ENCODE measurements around the gene CADPS. TPM values are rescaled to one million over a fixed set of nuclear protein-coding genes. Genes with fewer than 3 reads are reported as not detected.

Gene CADPS
- total RNA-seq, 1 donor from 2014 or later, result not detected

GRCh38 chr3:62863648-62864047 is 11.6 kb downstream of the CADPS start:
- no peaks in the 10 kb centered on the region for H3K27me3 Mint-ChIP-seq (ENCODE audit: low read depth)
- no peaks in the 10 kb centered on the region for H3K9me3 Mint-ChIP-seq
- DNase-seq (ENCODE audit: low spot score), result no peak
- H3K4me1 Mint-ChIP-seq (ENCODE audit: low read depth), result no peaks in the 10 kb centered on the region
- intact Hi-C loops (cut with micrococcal nuclease), result no loop called here
- no peaks in the 10 kb centered on the region for H3K36me3 Mint-ChIP-seq (ENCODE audit: low read depth)
- H3K27ac Mint-ChIP-seq, result no peak overlapping the region
- no peak overlapping the region for H3K4me3 Mint-ChIP-seq (ENCODE audit: low read depth)

DNA sequence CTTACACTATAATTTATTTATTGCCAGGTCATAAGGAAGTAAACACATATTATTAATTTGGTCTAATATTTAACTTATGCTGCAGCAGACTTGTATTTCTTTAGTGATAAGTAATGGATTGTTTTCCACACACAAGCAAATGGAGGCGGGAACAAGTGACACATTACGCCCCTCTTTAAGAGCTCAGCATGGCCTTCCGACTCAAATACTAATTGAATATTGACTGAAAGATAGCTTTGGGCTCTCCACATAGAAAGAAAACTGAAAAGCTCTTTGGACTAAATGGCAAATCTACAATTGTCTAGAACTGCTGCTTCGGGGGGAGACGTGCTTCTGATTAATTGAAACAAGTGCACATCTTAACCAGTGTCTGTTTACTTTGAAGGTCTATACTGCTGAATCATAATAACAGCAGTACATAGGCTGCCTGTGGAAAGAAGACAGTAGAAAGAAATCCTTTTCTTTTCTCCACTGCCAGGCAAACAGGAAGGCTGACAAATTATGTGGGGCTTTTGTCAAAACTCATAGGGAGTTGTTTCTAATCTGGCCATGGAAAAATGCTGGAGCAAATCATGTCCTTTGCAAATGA is 15.9 kb downstream of the CADPS start:
- no peaks in the 10 kb centered on the region for H3K9me3 Mint-ChIP-seq
- no peaks in the 10 kb centered on the region for H3K4me1 Mint-ChIP-seq (ENCODE audit: low read depth)
- H3K27me3 Mint-ChIP-seq (ENCODE audit: low read depth), result no peaks in the 10 kb centered on the region
- DNase-seq (ENCODE audit: low spot score), result no peak
- no peaks in the 10 kb centered on the region for H3K36me3 Mint-ChIP-seq (ENCODE audit: low read depth)
- no peak overlapping the region for H3K27ac Mint-ChIP-seq
- no peak overlapping the region for H3K4me3 Mint-ChIP-seq (ENCODE audit: low read depth)
- intact Hi-C loops (cut with micrococcal nuclease), result no loop called here

- no peak overlapping the region for H3K4me3 Mint-ChIP-seq (ENCODE audit: low read depth)
- no peak overlapping the region for H3K27ac Mint-ChIP-seq
- H3K27me3 Mint-ChIP-seq (ENCODE audit: low read depth), result no peaks in the 10 kb centered on the region
- no peaks in the 10 kb centered on the region for H3K36me3 Mint-ChIP-seq (ENCODE audit: low read depth)
- H3K4me1 Mint-ChIP-seq (ENCODE audit: low read depth), result no peaks in the 10 kb centered on the region
- H3K9me3 Mint-ChIP-seq, result peaks cover 3% of the 10 kb centered on the region
- DNase-seq (ENCODE audit: low spot score), result no peak
- intact Hi-C loops (cut with micrococcal nuclease), result no loop called here
Observed at GRCh38 chr3:62845996-62846395, 29.2 kb downstream of the CADPS start.

- H3K27ac Mint-ChIP-seq, result no peak overlapping the region
- H3K9me3 Mint-ChIP-seq, result peaks cover 3% of the 10 kb centered on the region
- intact Hi-C loops (cut with micrococcal nuclease), result no loop called here
- no peak for DNase-seq (ENCODE audit: low spot score)
- H3K36me3 Mint-ChIP-seq (ENCODE audit: low read depth), result no peaks in the 10 kb centered on the region
- H3K4me1 Mint-ChIP-seq (ENCODE audit: low read depth), result no peaks in the 10 kb centered on the region
- H3K4me3 Mint-ChIP-seq (ENCODE audit: low read depth), result no peak overlapping the region
- H3K27me3 Mint-ChIP-seq (ENCODE audit: low read depth), result no peaks in the 10 kb centered on the region
Observed at GRCh38 chr3:62843508-62843907, 31.7 kb downstream of the CADPS start.

GRCh38 chr3:62839748-62840147 is 35.5 kb downstream of the CADPS start:
- H3K4me3 Mint-ChIP-seq (ENCODE audit: low read depth), result no peak overlapping the region
- H3K36me3 Mint-ChIP-seq (ENCODE audit: low read depth), result no peaks in the 10 kb centered on the region
- no peak overlapping the region for H3K27ac Mint-ChIP-seq
- H3K4me1 Mint-ChIP-seq (ENCODE audit: low read depth), result no peaks in the 10 kb centered on the region
- DNase-seq (ENCODE audit: low spot score), result no peak
- intact Hi-C loops (cut with micrococcal nuclease), result no loop called here
- no peaks in the 10 kb centered on the region for H3K9me3 Mint-ChIP-seq
- no peaks in the 10 kb centered on the region for H3K27me3 Mint-ChIP-seq (ENCODE audit: low read depth)

GRCh38 chr3:62837145-62837787 is 38.0 kb downstream of the CADPS start:
- Mint-ChIP-seq H3K27me3 (ENCODE audit: low read depth) (no peaks in the 10 kb centered on the region), H3K27ac (no peak overlapping the region)

GRCh38 chr3:62835554-62836236 is 39.5 kb downstream of the CADPS start:
- Mint-ChIP-seq H3K4me1 (ENCODE audit: low read depth) (no peaks in the 10 kb centered on the region), H3K27ac (no peak overlapping the region), H3K4me3 (ENCODE audit: low read depth) (no peak overlapping the region), H3K27me3 (ENCODE audit: low read depth) (no peaks in the 10 kb centered on the region), H3K9me3 (no peaks in the 10 kb centered on the region), H3K36me3 (ENCODE audit: low read depth) (no peaks in the 10 kb centered on the region)
- intact Hi-C loops (cut with micrococcal nuclease), result no loop called here
- no peak for DNase-seq (ENCODE audit: low spot score)

More at GRCh38 chr3:62837145-62837787, 38.0 kb downstream of the CADPS start:
- Mint-ChIP-seq H3K36me3 (ENCODE audit: low read depth) (no peaks in the 10 kb centered on the region), H3K9me3 (no peaks in the 10 kb centered on the region), H3K4me3 (ENCODE audit: low read depth) (no peak overlapping the region), H3K4me1 (ENCODE audit: low read depth) (no peaks in the 10 kb centered on the region)
- no peak for DNase-seq (ENCODE audit: low spot score)
- intact Hi-C loops (cut with micrococcal nuclease), result no loop called here

GRCh38 chr3:62833538-62833937 is 41.7 kb downstream of the CADPS start:
- no peaks in the 10 kb centered on the region for H3K4me1 Mint-ChIP-seq (ENCODE audit: low read depth)
- H3K36me3 Mint-ChIP-seq (ENCODE audit: low read depth), result no peaks in the 10 kb centered on the region
- no peak overlapping the region for H3K27ac Mint-ChIP-seq
- intact Hi-C loops (cut with micrococcal nuclease), result no loop called here
- no peak for DNase-seq (ENCODE audit: low spot score)
- H3K9me3 Mint-ChIP-seq, result no peaks in the 10 kb centered on the region
- H3K4me3 Mint-ChIP-seq (ENCODE audit: low read depth), result no peak overlapping the region
- H3K27me3 Mint-ChIP-seq (ENCODE audit: low read depth), result no peaks in the 10 kb centered on the region

DNA sequence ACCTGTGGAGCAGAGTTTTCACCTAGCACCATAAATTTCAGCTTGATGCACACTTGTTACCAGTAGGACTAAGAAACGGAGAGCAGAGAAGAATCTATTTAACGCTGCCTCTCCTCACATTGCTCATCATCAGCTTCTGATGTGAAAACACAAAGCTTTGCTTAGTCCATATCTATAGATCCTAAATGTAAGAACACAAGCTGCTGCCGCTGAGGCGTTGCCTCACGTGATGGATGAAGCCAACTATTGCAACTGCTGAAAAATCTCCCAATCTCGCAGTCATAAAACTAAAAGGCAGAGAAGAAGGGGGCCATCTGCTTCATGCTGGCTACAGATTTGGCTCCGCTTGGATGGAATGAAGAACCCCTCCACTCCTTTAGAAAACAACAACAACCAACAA is 42.7 kb downstream of the CADPS start:
- no peak overlapping the region for H3K27ac Mint-ChIP-seq
- H3K9me3 Mint-ChIP-seq, result no peaks in the 10 kb centered on the region
- H3K4me1 Mint-ChIP-seq (ENCODE audit: low read depth), result no peaks in the 10 kb centered on the region
- H3K27me3 Mint-ChIP-seq (ENCODE audit: low read depth), result no peaks in the 10 kb centered on the region
- H3K36me3 Mint-ChIP-seq (ENCODE audit: low read depth), result no peaks in the 10 kb centered on the region
- no peak overlapping the region for H3K4me3 Mint-ChIP-seq (ENCODE audit: low read depth)
- intact Hi-C loops (cut with micrococcal nuclease), result no loop called here
- DNase-seq (ENCODE audit: low spot score), result no peak

DNA sequence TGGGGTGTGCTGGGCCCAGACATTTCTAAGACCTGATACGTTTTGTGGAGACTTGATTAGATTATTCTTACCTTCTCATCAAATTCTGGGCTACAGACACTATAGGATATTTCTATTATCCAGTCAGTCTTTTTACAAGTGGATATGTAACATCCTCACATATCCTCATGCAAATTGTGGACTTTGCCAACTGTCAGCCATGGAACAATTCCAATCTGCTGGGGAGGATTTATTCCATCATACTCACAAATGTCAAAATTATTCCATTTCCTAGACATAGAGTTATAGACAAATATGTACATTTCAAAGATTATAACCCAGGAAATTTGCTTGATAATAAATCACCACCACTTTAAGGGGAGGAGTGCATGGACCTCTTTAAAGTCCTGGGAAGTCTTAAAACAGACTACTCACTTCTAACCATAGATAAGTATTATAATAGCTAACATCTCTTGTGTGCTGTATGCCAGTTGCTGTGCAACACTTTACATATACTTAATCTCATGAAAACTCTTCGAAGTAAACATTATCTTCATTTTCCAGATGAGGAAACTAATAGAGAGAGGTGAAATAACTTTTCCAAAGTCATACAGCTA is 44.4 kb downstream of the CADPS start:
- no peaks in the 10 kb centered on the region for H3K27me3 Mint-ChIP-seq (ENCODE audit: low read depth)
- intact Hi-C loops (cut with micrococcal nuclease), result no loop called here

DNA sequence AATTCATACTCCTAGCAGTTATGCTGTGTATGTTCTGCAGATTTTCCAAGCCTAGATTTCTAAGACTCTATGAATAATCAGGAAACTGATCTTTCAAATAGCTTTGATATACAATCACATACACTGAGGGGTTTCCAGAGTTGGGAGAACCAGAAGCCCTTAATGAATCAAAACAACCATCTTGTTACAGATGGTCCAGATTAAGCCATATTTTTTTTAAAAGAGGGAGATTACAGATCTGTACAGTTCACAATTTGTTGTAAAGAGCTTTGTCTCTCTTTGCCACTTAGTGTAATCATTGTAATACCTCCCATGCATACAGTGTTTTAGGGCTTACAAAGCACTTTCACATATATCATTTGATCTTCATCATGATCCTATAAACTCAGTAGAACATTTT is 47.7 kb downstream of the CADPS start:
- no peaks in the 10 kb centered on the region for H3K27me3 Mint-ChIP-seq (ENCODE audit: low read depth)
- no peaks in the 10 kb centered on the region for H3K36me3 Mint-ChIP-seq (ENCODE audit: low read depth)
- intact Hi-C loops (cut with micrococcal nuclease), result no loop called here
- H3K9me3 Mint-ChIP-seq, result no peaks in the 10 kb centered on the region
- no peaks in the 10 kb centered on the region for H3K4me1 Mint-ChIP-seq (ENCODE audit: low read depth)
- H3K4me3 Mint-ChIP-seq (ENCODE audit: low read depth), result no peak overlapping the region
- no peak overlapping the region for H3K27ac Mint-ChIP-seq
- no peak for DNase-seq (ENCODE audit: low spot score)

More for the DNA sequence above, 44.4 kb downstream of the CADPS start:
- no peaks in the 10 kb centered on the region for H3K9me3 Mint-ChIP-seq
- no peak for DNase-seq (ENCODE audit: low spot score)
- no peaks in the 10 kb centered on the region for H3K36me3 Mint-ChIP-seq (ENCODE audit: low read depth)
- H3K4me1 Mint-ChIP-seq (ENCODE audit: low read depth), result no peaks in the 10 kb centered on the region
- no peak overlapping the region for H3K27ac Mint-ChIP-seq
- no peak overlapping the region for H3K4me3 Mint-ChIP-seq (ENCODE audit: low read depth)

DNA sequence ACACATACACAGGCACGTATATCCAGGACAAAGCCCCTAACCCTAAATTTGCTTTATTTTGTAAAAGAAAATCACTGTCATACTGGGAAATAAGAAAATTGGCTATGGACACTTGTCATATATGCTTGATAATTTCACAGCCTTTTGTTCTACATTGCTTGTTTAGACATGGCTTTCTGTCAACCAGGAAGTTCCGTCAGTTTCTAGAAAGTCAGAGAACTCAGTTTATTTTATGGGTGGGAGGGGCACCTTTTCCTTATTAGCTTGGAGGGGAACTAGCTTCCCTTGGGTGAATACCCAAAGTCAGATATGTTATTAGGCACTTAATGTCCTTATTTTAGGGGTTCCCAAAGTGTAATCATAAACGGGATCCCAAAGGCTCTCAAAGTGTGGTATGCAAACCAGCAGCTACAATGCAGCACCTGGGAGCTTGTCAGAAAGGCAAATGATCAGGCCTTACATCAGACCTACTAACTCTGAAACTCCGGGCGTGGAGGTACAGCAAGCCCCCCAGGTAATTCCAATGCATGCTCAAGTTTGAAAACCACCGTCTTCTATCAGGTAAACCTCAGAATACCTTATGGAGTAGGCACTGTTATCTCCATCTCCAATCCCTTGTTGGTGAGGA is 50.1 kb downstream of the CADPS start:
- H3K36me3 Mint-ChIP-seq (ENCODE audit: low read depth), result no peaks in the 10 kb centered on the region
- DNase-seq (ENCODE audit: low spot score), result no peak

More for the DNA sequence above, 50.1 kb downstream of the CADPS start:
- intact Hi-C loops (cut with micrococcal nuclease), result no loop called here
- no peak overlapping the region for H3K4me3 Mint-ChIP-seq (ENCODE audit: low read depth)
- H3K4me1 Mint-ChIP-seq (ENCODE audit: low read depth), result no peaks in the 10 kb centered on the region
- no peak overlapping the region for H3K27ac Mint-ChIP-seq
- no peaks in the 10 kb centered on the region for H3K9me3 Mint-ChIP-seq
- no peaks in the 10 kb centered on the region for H3K27me3 Mint-ChIP-seq (ENCODE audit: low read depth)
